Fibroblast of lung (primary cell): Measurements from ENCODE around the gene TMCO6.

Experiments used
- EZH2 ChIP-seq: IDR thresholded peaks from 2 replicates; pipeline ENCODE4 v1.5.1; 2012; ENCODE audit warnings: low read length, control low read depth, mild to moderate bottlenecking; ENCODE audit errors: missing control alignments
- TF ChIP-seq, protein P1 (sequence below), 2 donors: IDR thresholded peaks in 1 of 2; conservative IDR thresholded peaks in 1 of 2; 1 replicate in 1 of 2; 2 replicates in 1 of 2; pipeline ENCODE4 v1.5.1; 2011 to 2012; ENCODE audit warnings: low read length in 2 of 2, control low read depth in 1 of 2, inconsistent platforms in 1 of 2, low read depth in 1 of 2, mild to moderate bottlenecking in 1 of 2

- TF ChIP-seq, protein P1, sequence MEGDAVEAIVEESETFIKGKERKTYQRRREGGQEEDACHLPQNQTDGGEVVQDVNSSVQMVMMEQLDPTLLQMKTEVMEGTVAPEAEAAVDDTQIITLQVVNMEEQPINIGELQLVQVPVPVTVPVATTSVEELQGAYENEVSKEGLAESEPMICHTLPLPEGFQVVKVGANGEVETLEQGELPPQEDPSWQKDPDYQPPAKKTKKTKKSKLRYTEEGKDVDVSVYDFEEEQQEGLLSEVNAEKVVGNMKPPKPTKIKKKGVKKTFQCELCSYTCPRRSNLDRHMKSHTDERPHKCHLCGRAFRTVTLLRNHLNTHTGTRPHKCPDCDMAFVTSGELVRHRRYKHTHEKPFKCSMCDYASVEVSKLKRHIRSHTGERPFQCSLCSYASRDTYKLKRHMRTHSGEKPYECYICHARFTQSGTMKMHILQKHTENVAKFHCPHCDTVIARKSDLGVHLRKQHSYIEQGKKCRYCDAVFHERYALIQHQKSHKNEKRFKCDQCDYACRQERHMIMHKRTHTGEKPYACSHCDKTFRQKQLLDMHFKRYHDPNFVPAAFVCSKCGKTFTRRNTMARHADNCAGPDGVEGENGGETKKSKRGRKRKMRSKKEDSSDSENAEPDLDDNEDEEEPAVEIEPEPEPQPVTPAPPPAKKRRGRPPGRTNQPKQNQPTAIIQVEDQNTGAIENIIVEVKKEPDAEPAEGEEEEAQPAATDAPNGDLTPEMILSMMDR (conservative IDR thresholded peaks at IDR 0.05 in 1 of 2, IDR thresholded peaks at IDR 0.05 in 1 of 2; ENCODE audit: low read depth in 1 of 2, low read length in 2 of 2): no peak
- no peak for TF ChIP-seq EZH2
These were observed 39.2 kb upstream of the TMCO6 start for GRCh38 chr5:140600096-140600495.
